Stimulated activated naive CD8-positive, alpha-beta T cell treated with anti-CD3 and anti-CD28 coated beads, Interleukin-15, Interleukin-2, amounts not matched to agents 100 ng/mL and 50 ng/mL, for 24 hours (primary cell): ENCODE measurements around the gene DNAH1.

ENCODE experiments used
- H3K27ac Mint-ChIP-seq: one replicate; pipeline ENCODE4 v1.8.0; 2021; ENCODE audit warnings: mild to moderate bottlenecking, mixed read lengths
- H3K27me3 Mint-ChIP-seq: one replicate; pipeline ENCODE4 v1.8.0; 2021; ENCODE audit warnings: mixed read lengths
- H3K36me3 Mint-ChIP-seq: one replicate; pipeline ENCODE4 v1.8.0; 2021; ENCODE audit warnings: low read depth, mixed read lengths
- H3K4me1 Mint-ChIP-seq: one replicate; pipeline ENCODE4 v1.8.0; 2021; ENCODE audit warnings: low read depth, mixed read lengths
- H3K4me3 Mint-ChIP-seq: one replicate; pipeline ENCODE4 v1.8.0; 2021; ENCODE audit warnings: mild to moderate bottlenecking, mixed read lengths
- H3K9me3 Mint-ChIP-seq: one replicate; pipeline ENCODE4 v1.8.0; 2021; ENCODE audit warnings: mixed read lengths

DNAH1 gene

GRCh38 chr3:52392216-52392930 is 76.3 kb downstream of the DNAH1 start:
- no peaks in the 10 kb centered on the region for H3K9me3 Mint-ChIP-seq
- no peaks in the 10 kb centered on the region for H3K4me1 Mint-ChIP-seq
- no peaks in the 10 kb centered on the region for H3K27me3 Mint-ChIP-seq
- H3K27ac Mint-ChIP-seq: no peak overlapping the region
- peaks cover 13% of the 10 kb centered on the region for H3K36me3 Mint-ChIP-seq
- H3K4me3 Mint-ChIP-seq: no peak overlapping the region

GRCh38 chr3:52393131-52393807 is 77.2 kb downstream of the DNAH1 start:
- H3K27me3 Mint-ChIP-seq: no peaks in the 10 kb centered on the region
- no peaks in the 10 kb centered on the region for H3K4me1 Mint-ChIP-seq
- H3K9me3 Mint-ChIP-seq: no peaks in the 10 kb centered on the region
- H3K36me3 Mint-ChIP-seq: peaks cover 13% of the 10 kb centered on the region
- no peak overlapping the region for H3K27ac Mint-ChIP-seq
- no peak overlapping the region for H3K4me3 Mint-ChIP-seq

- Mint-ChIP-seq H3K27ac (no peak overlapping the region), H3K4me3 (no peak overlapping the region), H3K9me3 (no peaks in the 10 kb centered on the region), H3K4me1 (no peaks in the 10 kb centered on the region), H3K36me3 (peaks cover 13% of the 10 kb centered on the region), H3K27me3 (no peaks in the 10 kb centered on the region)
Observed at GRCh38 chr3:52393959-52394670, 78.0 kb downstream of the DNAH1 start.

GRCh38 chr3:52394751-52395502 is 78.8 kb downstream of the DNAH1 start:
- Mint-ChIP-seq H3K27ac (no peak overlapping the region), H3K36me3 (peaks cover 13% of the 10 kb centered on the region), H3K4me1 (no peaks in the 10 kb centered on the region), H3K4me3 (no peak overlapping the region), H3K9me3 (no peaks in the 10 kb centered on the region), H3K27me3 (no peaks in the 10 kb centered on the region)

GRCh38 chr3:52395503-52395865 is 79.4 kb downstream of the DNAH1 start:
- H3K27me3 Mint-ChIP-seq: no peaks in the 10 kb centered on the region
- peaks cover 13% of the 10 kb centered on the region for H3K36me3 Mint-ChIP-seq
- H3K27ac Mint-ChIP-seq: no peak overlapping the region
- no peaks in the 10 kb centered on the region for H3K9me3 Mint-ChIP-seq
- H3K4me1 Mint-ChIP-seq: no peaks in the 10 kb centered on the region
- no peak overlapping the region for H3K4me3 Mint-ChIP-seq

- H3K27ac Mint-ChIP-seq: no peak overlapping the region
- no peaks in the 10 kb centered on the region for H3K9me3 Mint-ChIP-seq
- H3K4me1 Mint-ChIP-seq: no peaks in the 10 kb centered on the region
- H3K4me3 Mint-ChIP-seq: no peak overlapping the region
- H3K36me3 Mint-ChIP-seq: peaks cover 13% of the 10 kb centered on the region
- H3K27me3 Mint-ChIP-seq: no peaks in the 10 kb centered on the region
Observed at GRCh38 chr3:52396011-52396906, 80.1 kb downstream of the DNAH1 start.

- Mint-ChIP-seq H3K27me3 (no peaks in the 10 kb centered on the region), H3K9me3 (no peaks in the 10 kb centered on the region), H3K27ac (no peak overlapping the region), H3K36me3 (peaks cover 8% of the 10 kb centered on the region), H3K4me1 (no peaks in the 10 kb centered on the region), H3K4me3 (no peak overlapping the region)
Observed at GRCh38 chr3:52396907-52397591, 80.9 kb downstream of the DNAH1 start.

- no peak overlapping the region for H3K4me3 Mint-ChIP-seq
- no peaks in the 10 kb centered on the region for H3K9me3 Mint-ChIP-seq
Observed at GRCh38 chr3:52397676-52398399, 81.7 kb downstream of the DNAH1 start.

GRCh38 chr3:52398670-52399081 is 82.6 kb downstream of the DNAH1 start:
- H3K9me3 Mint-ChIP-seq: no peaks in the 10 kb centered on the region
- no peaks in the 10 kb centered on the region for H3K27me3 Mint-ChIP-seq
- H3K36me3 Mint-ChIP-seq: peaks cover 11% of the 10 kb centered on the region
- H3K27ac Mint-ChIP-seq: no peak overlapping the region
- H3K4me3 Mint-ChIP-seq: no peak overlapping the region
- H3K4me1 Mint-ChIP-seq: no peaks in the 10 kb centered on the region

More at GRCh38 chr3:52397676-52398399, 81.7 kb downstream of the DNAH1 start:
- peaks cover 11% of the 10 kb centered on the region for H3K36me3 Mint-ChIP-seq
- no peaks in the 10 kb centered on the region for H3K27me3 Mint-ChIP-seq
- H3K27ac Mint-ChIP-seq: no peak overlapping the region
- no peaks in the 10 kb centered on the region for H3K4me1 Mint-ChIP-seq

- Mint-ChIP-seq H3K27ac (no peak overlapping the region), H3K9me3 (no peaks in the 10 kb centered on the region), H3K36me3 (peaks cover 16% of the 10 kb centered on the region), H3K4me3 (no peak overlapping the region), H3K4me1 (no peaks in the 10 kb centered on the region), H3K27me3 (no peaks in the 10 kb centered on the region)
Observed at GRCh38 chr3:52399131-52399530, 83.0 kb downstream of the DNAH1 start.

GRCh38 chr3:52399593-52399992 is 83.5 kb downstream of the DNAH1 start:
- Mint-ChIP-seq H3K36me3 (peaks cover 20% of the 10 kb centered on the region), H3K4me3 (no peak overlapping the region), H3K4me1 (no peaks in the 10 kb centered on the region), H3K27ac (no peak overlapping the region), H3K9me3 (no peaks in the 10 kb centered on the region), H3K27me3 (no peaks in the 10 kb centered on the region)

- Mint-ChIP-seq H3K27me3 (no peaks in the 10 kb centered on the region), H3K4me3 (no peak overlapping the region), H3K9me3 (no peaks in the 10 kb centered on the region), H3K27ac (no peak overlapping the region), H3K36me3 (peaks cover 26% of the 10 kb centered on the region), H3K4me1 (no peaks in the 10 kb centered on the region)
Observed at GRCh38 chr3:52400275-52400793, 84.2 kb downstream of the DNAH1 start.

GRCh38 chr3:52401021-52401420 is 84.9 kb downstream of the DNAH1 start:
- H3K27me3 Mint-ChIP-seq: no peaks in the 10 kb centered on the region
- H3K27ac Mint-ChIP-seq: no peak overlapping the region
- peaks cover 33% of the 10 kb centered on the region for H3K36me3 Mint-ChIP-seq
- H3K4me1 Mint-ChIP-seq: no peaks in the 10 kb centered on the region
- H3K9me3 Mint-ChIP-seq: no peaks in the 10 kb centered on the region
- H3K4me3 Mint-ChIP-seq: no peak overlapping the region
